Gastroesophageal sphincter (tissue), 4 donors: ENCODE results near the gene IRF8. TPM values are rescaled to one million over a fixed set of nuclear protein-coding genes. Genes with fewer than 3 reads are reported as not detected.

ENCODE experiments used
- ATAC-seq: fragments of 150-250 bp; one replicate; pipeline ENCODE4 v1.9.1; 2016; ENCODE audit warnings: mild to moderate bottlenecking, moderate library complexity
- H3K27ac ChIP-seq, 4 donors: fragments of 200-600 bp; sonication (generic) in 3 of 4; 1 replicate in 3 of 4; 2 replicates in 1 of 4; pipeline ENCODE4 v1.5.1; 2016 to 2019
- H3K27me3 ChIP-seq: fragments of 200-600 bp; sonication (generic); one replicate; pipeline ENCODE4 v1.5.1; 2019
- H3K36me3 ChIP-seq, 2 donors: fragments of 200-600 bp; sonication (generic); one replicate each; pipeline ENCODE4 v1.5.1; 2019; ENCODE audit warnings: control low read depth in 1 of 2
- H3K4me1 ChIP-seq, 3 donors: fragments of 200-600 bp; sonication (generic); 1 replicate in 2 of 3; 2 replicates in 1 of 3; pipeline ENCODE4 v1.5.1; 2016 to 2019; ENCODE audit warnings: control low read depth in 2 of 3
- H3K4me3 ChIP-seq, 2 donors: fragments of 200-600 bp; sonication (generic); one replicate each; pipeline ENCODE4 v1.5.1; 2019; ENCODE audit warnings: mild to moderate bottlenecking in 1 of 2, moderate library complexity in 1 of 2
- H3K9me3 ChIP-seq, 3 donors: fragments of 200-600 bp; sonication (generic); one replicate each; pipeline ENCODE4 v1.5.1; 2017 to 2019; ENCODE audit warnings: control low read depth in 2 of 3
- CTCF ChIP-seq, 4 experiments: fragments of 200-600 bp in 2 of 4; fragments of 450-650 bp in 2 of 4; sonication (generic) in 1 of 4; IDR thresholded peaks; one replicate each; pipeline ENCODE4 v1.5.1; 2017 to 2019; ENCODE audit warnings: antibody characterized with exemption in 4 of 4, mild to moderate bottlenecking in 2 of 4, moderate library complexity in 2 of 4
- EP300 ChIP-seq: sonication (generic); formaldehyde crosslinking; IDR thresholded peaks from one replicate; pipeline ENCODE4 v1.6.1; 2017; ENCODE audit warnings: antibody characterized with exemption, mild to moderate bottlenecking
- POLR2A ChIP-seq, 2 donors: fragments of 450-650 bp; IDR thresholded peaks; one replicate each; pipeline ENCODE4 v1.6.1; 2017; ENCODE audit warnings: antibody characterized with exemption in 2 of 2, mild to moderate bottlenecking in 2 of 2, moderate library complexity in 1 of 2
- POLR2AphosphoS5 ChIP-seq: sonication (generic); formaldehyde crosslinking; IDR thresholded peaks from one replicate; pipeline ENCODE4 v1.6.1; 2017; ENCODE audit warnings: antibody characterized with exemption
- WGBS, 2 donors: methylation state at CpG; one replicate each; pipeline ENCODE4 v1.1.5; 2018; ENCODE audit warnings: low coverage in 1 of 2; 5-methylcytosine and 5-hydroxymethylcytosine counted together
- total RNA-seq, 4 donors: library from RNA; depleted of rRNA; stranded (reverse); fragments of >200 nt; gene quantifications; one replicate each; pipeline ENCODE4 v1.1.0, GENCODE V29; 2016

Gene IRF8
- total RNA-seq, 4 donors from 2014 or later = 2.4 to 13.8 (median 9.0) TPM

DNA sequence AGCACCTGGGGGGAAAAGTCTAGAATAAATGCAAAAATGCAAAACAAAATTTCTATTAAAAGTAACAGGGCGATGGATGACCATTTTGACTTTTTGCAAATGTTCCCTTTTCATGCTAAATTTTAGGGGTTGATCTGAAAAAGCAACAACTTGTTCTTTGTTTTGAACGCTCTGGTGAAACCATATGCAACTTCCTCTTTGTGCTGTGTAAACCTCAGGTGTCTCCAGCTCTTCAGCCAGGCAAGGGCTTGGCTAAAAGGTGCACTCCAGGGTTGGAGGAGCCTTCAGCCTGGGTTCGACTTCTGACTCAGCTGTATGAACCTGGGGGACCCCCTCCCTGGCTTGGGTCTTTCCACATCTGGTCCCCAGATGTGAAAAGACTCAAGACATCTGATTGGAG is 9.5 kb downstream of the IRF8 start:
- H3K27ac ChIP-seq = peak overlapping the region in 2 of 4 donors; percentile 11 to 23
- H3K9me3 ChIP-seq = no peaks in the 10 kb centered on the region
- TF ChIP-seq POLR2A (IDR thresholded peaks at IDR 0.05) = no peak
- TF ChIP-seq EP300 = no peak
- TF ChIP-seq POLR2AphosphoS5 = no peak
- no peak for TF ChIP-seq CTCF (IDR thresholded peaks at IDR 0.05)
- no peaks in the 10 kb centered on the region for H3K27me3 ChIP-seq
- no peak for ATAC-seq
- 67 to 83% methylated on average over 1 to 3 of the region's 3 CpGs for WGBS, 2 donors
- no peak overlapping the region for H3K4me3 ChIP-seq
- H3K4me1 ChIP-seq = peaks cover 0 to 22% (median 0%) of the 10 kb centered on the region in 3 donors
- no peaks in the 10 kb centered on the region for H3K36me3 ChIP-seq

- Histone ChIP-seq H3K4me3 (no peak overlapping the region), H3K27ac (peak overlapping the region in 3 of 4 donors; percentile 11 to 33 (median 27)), H3K9me3 (no peaks in the 10 kb centered on the region), H3K36me3 (no peaks in the 10 kb centered on the region), H3K4me1 (peaks cover 0 to 22% (median 0%) of the 10 kb centered on the region in 3 donors), H3K27me3 (no peaks in the 10 kb centered on the region)
- peak; percentile 28 for ATAC-seq
- WGBS, 2 donors = 71 to 84% methylated on average over 5 to 10 of the region's 10 CpGs
- TF ChIP-seq CTCF (IDR thresholded peaks at IDR 0.05) (no peak), POLR2AphosphoS5 (no peak), POLR2A (IDR thresholded peaks at IDR 0.05) (no peak), EP300 (no peak)
These were observed 10.1 kb downstream of the IRF8 start for GRCh38 chr16:85908889-85909589.

DNA sequence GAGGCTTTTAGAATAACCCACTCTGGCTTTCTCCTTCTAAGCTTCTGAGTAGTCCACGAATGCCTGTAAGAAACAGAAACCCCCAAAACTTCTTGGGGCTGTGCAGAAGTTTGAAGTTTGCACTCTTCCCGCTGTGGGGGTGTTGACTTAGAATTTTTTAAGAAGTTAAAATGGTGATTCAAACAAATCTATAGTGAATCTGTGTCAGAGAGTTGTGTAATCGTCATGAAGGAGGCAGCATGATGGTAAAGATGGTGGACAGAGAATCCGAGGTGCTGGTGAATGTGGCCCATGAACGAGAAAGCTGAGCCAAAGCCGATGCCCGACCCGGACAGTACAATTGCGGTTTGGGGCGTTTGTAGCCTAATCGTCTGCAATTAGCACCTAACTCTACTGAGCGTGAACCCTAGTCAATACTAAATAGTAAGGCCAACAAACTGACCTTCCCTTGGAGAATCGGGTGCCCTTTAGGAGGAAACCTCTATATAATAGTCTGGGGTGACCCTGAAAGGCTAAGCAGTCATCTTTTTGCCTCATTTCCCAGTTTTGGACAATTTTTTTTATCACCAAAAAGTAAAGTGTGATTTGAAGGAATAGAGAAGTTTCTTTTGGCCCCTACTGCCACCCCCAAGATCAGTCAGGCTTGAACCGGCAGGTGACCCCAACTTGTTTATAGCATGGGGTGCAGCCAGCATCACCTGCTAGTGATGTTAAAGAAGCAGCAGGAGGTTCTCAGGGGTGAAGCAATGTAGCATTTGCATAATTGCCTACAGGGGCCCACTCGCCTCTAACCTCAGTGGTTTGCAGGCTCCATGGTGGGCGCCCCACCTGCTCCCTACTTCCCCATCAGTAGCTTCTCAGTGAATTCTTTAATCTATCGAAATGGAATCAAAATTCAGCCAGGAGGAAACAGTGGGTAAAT is 11.2 kb downstream of the IRF8 start:
- Histone ChIP-seq H3K36me3 (no peaks in the 10 kb centered on the region), H3K4me1 (peaks cover 0 to 22% (median 0%) of the 10 kb centered on the region in 3 donors), H3K27me3 (no peaks in the 10 kb centered on the region), H3K9me3 (no peaks in the 10 kb centered on the region), H3K4me3 (no peak overlapping the region), H3K27ac (no peak overlapping the region)
- no peak for TF ChIP-seq CTCF (IDR thresholded peaks at IDR 0.05)
- TF ChIP-seq EP300 = no peak
- no peak for TF ChIP-seq POLR2A (IDR thresholded peaks at IDR 0.05)
- no peak for TF ChIP-seq POLR2AphosphoS5
- no peak for ATAC-seq
- WGBS, 2 donors = 94 to 96% methylated on average over 13 to 14 of the region's 17 CpGs

- Histone ChIP-seq H3K36me3 (no peaks in the 10 kb centered on the region), H3K4me1 (peaks cover 0 to 22% (median 0%) of the 10 kb centered on the region in 3 donors), H3K27ac (no peak overlapping the region), H3K27me3 (no peaks in the 10 kb centered on the region), H3K9me3 (no peaks in the 10 kb centered on the region), H3K4me3 (no peak overlapping the region)
- no peak for TF ChIP-seq CTCF (IDR thresholded peaks at IDR 0.05)
- TF ChIP-seq POLR2A (IDR thresholded peaks at IDR 0.05) = no peak
- no peak for TF ChIP-seq POLR2AphosphoS5
- no peak for TF ChIP-seq EP300
- ATAC-seq = no peak
- 86 to 88% methylated on average over 8 to 9 of the region's 9 CpGs for WGBS, 2 donors
These were observed 11.9 kb downstream of the IRF8 start for GRCh38 chr16:85910854-85911247.
